Measurements from ENCODE around the gene PTPRR.

GRCh38 chr12:70664465-70664881 is 256.1 kb downstream of the PTPRR start:
- TF ChIP-seq, protein P1, sequence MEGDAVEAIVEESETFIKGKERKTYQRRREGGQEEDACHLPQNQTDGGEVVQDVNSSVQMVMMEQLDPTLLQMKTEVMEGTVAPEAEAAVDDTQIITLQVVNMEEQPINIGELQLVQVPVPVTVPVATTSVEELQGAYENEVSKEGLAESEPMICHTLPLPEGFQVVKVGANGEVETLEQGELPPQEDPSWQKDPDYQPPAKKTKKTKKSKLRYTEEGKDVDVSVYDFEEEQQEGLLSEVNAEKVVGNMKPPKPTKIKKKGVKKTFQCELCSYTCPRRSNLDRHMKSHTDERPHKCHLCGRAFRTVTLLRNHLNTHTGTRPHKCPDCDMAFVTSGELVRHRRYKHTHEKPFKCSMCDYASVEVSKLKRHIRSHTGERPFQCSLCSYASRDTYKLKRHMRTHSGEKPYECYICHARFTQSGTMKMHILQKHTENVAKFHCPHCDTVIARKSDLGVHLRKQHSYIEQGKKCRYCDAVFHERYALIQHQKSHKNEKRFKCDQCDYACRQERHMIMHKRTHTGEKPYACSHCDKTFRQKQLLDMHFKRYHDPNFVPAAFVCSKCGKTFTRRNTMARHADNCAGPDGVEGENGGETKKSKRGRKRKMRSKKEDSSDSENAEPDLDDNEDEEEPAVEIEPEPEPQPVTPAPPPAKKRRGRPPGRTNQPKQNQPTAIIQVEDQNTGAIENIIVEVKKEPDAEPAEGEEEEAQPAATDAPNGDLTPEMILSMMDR (conservative IDR thresholded peaks at IDR 0.05; ENCODE audit: low read length): no peak
- no peak for TF ChIP-seq EZH2phosphoT487 (IDR thresholded peaks at IDR 0.05; ENCODE audit: borderline replicate concordance, low read depth, low read length)
